ENCODE results near the gene SORT1. TPM values are rescaled to one million over a fixed set of nuclear protein-coding genes. Genes with fewer than 3 reads are reported as not detected.

SORT1 gene
- total and polyA plus RNA-seq, 2 of the 13 experiments (the other 11 are each of a cell fraction or from before 2014, with no cell fraction given): 32.4 to 93.0 TPM

DNA sequence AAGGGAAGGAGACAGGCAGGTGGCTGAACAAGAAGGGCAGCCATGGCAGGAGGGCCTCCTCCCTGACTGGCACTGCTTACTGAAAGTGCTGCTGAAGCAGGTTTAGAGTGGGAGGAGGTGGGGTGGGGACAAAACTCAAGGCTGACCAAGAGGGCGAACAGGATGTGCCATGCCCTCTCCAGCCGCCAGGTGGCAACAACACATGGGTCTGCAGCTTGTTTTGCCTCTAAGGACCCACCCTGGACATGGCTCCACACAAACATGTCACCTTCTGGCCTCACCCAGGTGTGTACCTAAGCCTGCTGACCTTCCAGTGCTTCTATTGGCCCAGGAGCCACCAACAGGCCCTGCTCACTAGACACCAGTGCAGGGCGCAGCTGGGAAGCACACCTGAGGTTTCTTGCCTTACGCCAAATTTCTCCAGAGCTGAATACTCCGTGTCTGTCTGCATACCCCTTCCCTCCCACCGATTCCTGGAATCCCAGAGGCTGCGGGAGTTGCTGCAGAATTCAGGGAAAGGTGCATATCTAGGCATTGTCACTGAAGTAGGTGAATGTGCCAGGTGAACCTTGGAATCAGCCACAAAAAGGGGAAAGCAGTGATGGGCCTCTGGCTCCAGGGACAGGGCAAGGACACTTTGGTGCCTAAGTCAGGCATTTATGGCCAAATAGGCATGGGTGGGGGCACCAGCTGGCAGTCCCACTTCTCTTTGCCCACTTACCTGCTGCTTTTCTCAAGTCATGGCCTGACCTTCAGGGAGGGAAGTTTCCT is 120.1 kb downstream of the SORT1 start (continued):
- TF ChIP-seq, protein P1, sequence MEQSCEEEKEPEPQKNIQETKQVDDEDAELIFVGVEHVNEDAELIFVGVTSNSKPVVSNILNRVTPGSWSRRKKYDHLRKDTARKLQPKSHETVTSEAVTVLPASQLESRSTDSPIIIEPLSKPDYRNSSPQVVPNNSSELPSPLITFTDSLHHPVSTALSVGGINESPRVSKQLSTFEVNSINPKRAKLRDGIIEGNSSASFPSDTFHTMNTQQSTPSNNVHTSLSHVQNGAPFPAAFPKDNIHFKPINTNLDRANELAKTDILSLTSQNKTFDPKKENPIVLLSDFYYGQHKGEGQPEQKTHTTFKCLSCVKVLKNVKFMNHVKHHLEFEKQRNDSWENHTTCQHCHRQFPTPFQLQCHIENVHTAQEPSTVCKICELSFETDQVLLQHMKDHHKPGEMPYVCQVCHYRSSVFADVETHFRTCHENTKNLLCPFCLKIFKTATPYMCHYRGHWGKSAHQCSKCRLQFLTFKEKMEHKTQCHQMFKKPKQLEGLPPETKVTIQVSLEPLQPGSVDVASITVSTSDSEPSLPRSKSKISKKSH (CRISPR knock-in tag; IDR thresholded peaks at IDR 0.05; ENCODE audit: borderline replicate concordance): peak; percentile 57; the same call in 1 of the 2 replicates
- TF ChIP-seq HCFC1 (IDR thresholded peaks at IDR 0.05; ENCODE audit: low read depth, low read length) (no peak), TCF7 (IDR thresholded peaks at IDR 0.05; ENCODE audit: low read depth) (no peak), MEIS1 (CRISPR knock-in tag; IDR thresholded peaks at IDR 0.05; ENCODE audit: borderline replicate concordance) (peak; percentile 26; the same call in 1 of the 2 replicates), MIER3 (CRISPR knock-in tag; IDR thresholded peaks at IDR 0.05; ENCODE audit: borderline replicate concordance) (no peak; the same call in 1 of the 2 replicates), NCOA2 (CRISPR knock-in tag; IDR thresholded peaks at IDR 0.05) (0 out of 2 replicates have a peak, but pooled peaks have one; percentile 41), FOXK2 (IDR thresholded peaks at IDR 0.05) (no peak), ZNF672 (CRISPR knock-in tag; IDR thresholded peaks at IDR 0.05) (no peak), JDP2 (CRISPR knock-in tag; IDR thresholded peaks at IDR 0.05; ENCODE audit: borderline replicate concordance) (no peak), ZNF768 (CRISPR knock-in tag; IDR thresholded peaks at IDR 0.05) (no peak), ELF3 (CRISPR knock-in tag; IDR thresholded peaks at IDR 0.05) (peak; percentile 83), ZNF878 (CRISPR knock-in tag; IDR thresholded peaks at IDR 0.05) (no peak), ZNF34 (CRISPR knock-in tag; IDR thresholded peaks at IDR 0.05; ENCODE audit: borderline replicate concordance) (no peak), MED1 (CRISPR knock-in tag; IDR thresholded peaks at IDR 0.05) (peak; percentile 75), ZNF549 (CRISPR knock-in tag; IDR thresholded peaks at IDR 0.05) (no peak)
- TF ChIP-seq, protein P2, sequence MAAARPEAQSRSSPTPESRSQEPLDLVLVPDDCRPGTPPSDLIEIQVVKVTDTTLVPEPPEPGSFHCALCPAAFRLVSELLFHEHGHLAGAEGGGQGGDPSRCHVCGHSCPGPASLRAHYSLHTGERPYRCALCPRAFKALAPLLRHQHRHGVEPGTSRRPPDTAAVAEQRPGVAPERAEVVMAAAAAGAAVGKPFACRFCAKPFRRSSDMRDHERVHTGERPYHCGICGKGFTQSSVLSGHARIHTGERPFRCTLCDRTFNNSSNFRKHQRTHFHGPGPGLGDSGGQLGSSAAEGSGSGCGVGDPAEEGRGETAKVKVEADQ (CRISPR knock-in tag; IDR thresholded peaks at IDR 0.05; ENCODE audit: borderline replicate concordance): peak; percentile 66; the same call in 1 of the 2 replicates
- TF ChIP-seq, protein P3, sequence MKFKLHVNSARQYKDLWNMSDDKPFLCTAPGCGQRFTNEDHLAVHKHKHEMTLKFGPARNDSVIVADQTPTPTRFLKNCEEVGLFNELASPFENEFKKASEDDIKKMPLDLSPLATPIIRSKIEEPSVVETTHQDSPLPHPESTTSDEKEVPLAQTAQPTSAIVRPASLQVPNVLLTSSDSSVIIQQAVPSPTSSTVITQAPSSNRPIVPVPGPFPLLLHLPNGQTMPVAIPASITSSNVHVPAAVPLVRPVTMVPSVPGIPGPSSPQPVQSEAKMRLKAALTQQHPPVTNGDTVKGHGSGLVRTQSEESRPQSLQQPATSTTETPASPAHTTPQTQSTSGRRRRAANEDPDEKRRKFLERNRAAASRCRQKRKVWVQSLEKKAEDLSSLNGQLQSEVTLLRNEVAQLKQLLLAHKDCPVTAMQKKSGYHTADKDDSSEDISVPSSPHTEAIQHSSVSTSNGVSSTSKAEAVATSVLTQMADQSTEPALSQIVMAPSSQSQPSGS (CRISPR knock-in tag; IDR thresholded peaks at IDR 0.05): peak; percentile 70; the same call in 1 of the 2 replicates
- TF ChIP-seq, protein P4, sequence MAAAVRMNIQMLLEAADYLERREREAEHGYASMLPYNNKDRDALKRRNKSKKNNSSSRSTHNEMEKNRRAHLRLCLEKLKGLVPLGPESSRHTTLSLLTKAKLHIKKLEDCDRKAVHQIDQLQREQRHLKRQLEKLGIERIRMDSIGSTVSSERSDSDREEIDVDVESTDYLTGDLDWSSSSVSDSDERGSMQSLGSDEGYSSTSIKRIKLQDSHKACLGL (CRISPR knock-in tag; IDR thresholded peaks at IDR 0.05): no peak
- TF ChIP-seq, protein P5, sequence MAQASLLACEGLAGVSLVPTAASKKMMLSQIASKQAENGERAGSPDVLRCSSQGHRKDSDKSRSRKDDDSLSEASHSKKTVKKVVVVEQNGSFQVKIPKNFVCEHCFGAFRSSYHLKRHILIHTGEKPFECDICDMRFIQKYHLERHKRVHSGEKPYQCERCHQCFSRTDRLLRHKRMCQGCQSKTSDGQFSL (CRISPR knock-in tag; IDR thresholded peaks at IDR 0.05): no peak
- TF ChIP-seq, protein P6, sequence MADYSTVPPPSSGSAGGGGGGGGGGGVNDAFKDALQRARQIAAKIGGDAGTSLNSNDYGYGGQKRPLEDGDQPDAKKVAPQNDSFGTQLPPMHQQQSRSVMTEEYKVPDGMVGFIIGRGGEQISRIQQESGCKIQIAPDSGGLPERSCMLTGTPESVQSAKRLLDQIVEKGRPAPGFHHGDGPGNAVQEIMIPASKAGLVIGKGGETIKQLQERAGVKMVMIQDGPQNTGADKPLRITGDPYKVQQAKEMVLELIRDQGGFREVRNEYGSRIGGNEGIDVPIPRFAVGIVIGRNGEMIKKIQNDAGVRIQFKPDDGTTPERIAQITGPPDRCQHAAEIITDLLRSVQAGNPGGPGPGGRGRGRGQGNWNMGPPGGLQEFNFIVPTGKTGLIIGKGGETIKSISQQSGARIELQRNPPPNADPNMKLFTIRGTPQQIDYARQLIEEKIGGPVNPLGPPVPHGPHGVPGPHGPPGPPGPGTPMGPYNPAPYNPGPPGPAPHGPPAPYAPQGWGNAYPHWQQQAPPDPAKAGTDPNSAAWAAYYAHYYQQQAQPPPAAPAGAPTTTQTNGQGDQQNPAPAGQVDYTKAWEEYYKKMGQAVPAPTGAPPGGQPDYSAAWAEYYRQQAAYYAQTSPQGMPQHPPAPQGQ (CRISPR knock-in tag; IDR thresholded peaks at IDR 0.05; ENCODE audit: borderline replicate concordance): 0 out of 2 replicates have a peak, but pooled peaks have one; percentile 69
- TF ChIP-seq, protein P7, sequence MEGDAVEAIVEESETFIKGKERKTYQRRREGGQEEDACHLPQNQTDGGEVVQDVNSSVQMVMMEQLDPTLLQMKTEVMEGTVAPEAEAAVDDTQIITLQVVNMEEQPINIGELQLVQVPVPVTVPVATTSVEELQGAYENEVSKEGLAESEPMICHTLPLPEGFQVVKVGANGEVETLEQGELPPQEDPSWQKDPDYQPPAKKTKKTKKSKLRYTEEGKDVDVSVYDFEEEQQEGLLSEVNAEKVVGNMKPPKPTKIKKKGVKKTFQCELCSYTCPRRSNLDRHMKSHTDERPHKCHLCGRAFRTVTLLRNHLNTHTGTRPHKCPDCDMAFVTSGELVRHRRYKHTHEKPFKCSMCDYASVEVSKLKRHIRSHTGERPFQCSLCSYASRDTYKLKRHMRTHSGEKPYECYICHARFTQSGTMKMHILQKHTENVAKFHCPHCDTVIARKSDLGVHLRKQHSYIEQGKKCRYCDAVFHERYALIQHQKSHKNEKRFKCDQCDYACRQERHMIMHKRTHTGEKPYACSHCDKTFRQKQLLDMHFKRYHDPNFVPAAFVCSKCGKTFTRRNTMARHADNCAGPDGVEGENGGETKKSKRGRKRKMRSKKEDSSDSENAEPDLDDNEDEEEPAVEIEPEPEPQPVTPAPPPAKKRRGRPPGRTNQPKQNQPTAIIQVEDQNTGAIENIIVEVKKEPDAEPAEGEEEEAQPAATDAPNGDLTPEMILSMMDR (CRISPR knock-in tag; IDR thresholded peaks at IDR 0.05): peak; percentile 99
